WERI-Rb-1 (cell line): Measurements from ENCODE around the gene SHROOM2.
"Not testable (repeated sequence)": the region's sequence is repeated elsewhere in the genome, so short reads cannot be mapped to it uniquely, and the experiment has no call there.

Source experiments
- DNase-seq: peaks from one replicate; pipeline ENCODE4 v3.0.0-alpha.2; 2020
- H3K27ac ChIP-seq: fragments of 250-450 bp; sonication (Bioruptor Pico); 2 replicates; pipeline ENCODE4 v1.5.1; 2020; ENCODE audit warnings: mild to moderate bottlenecking, moderate library complexity
- H3K27me3 ChIP-seq: fragments of 250-450 bp; sonication (Bioruptor Pico); 2 replicates; pipeline ENCODE4 v1.5.1; 2021; ENCODE audit warnings: mild to moderate bottlenecking, low read depth, moderate library complexity; ENCODE audit not compliant: insufficient read depth, severe bottlenecking
- H3K36me3 ChIP-seq: fragments of 250-450 bp; sonication (Bioruptor Pico); 2 replicates; pipeline ENCODE4 v1.5.1; 2020; ENCODE audit warnings: mild to moderate bottlenecking, moderate library complexity
- H3K4me3 ChIP-seq: 2 replicates; pipeline ENCODE4 v1.5.1; 2011; ENCODE audit warnings: low read depth, mild to moderate bottlenecking, control low read depth, low read length
- H3K9me3 ChIP-seq: fragments of 250-450 bp; sonication (Bioruptor Pico); 2 replicates; pipeline ENCODE4 v1.5.1; 2021; ENCODE audit warnings: mild to moderate bottlenecking, moderate library complexity; ENCODE audit not compliant: severe bottlenecking
- TF ChIP-seq, protein P1 (sequence below): IDR thresholded peaks from 2 replicates; pipeline ENCODE4 v1.5.1; 2011; ENCODE audit warnings: low read depth, mild to moderate bottlenecking, control low read depth, inconsistent platforms, low read length

The SHROOM2 gene

DNA sequence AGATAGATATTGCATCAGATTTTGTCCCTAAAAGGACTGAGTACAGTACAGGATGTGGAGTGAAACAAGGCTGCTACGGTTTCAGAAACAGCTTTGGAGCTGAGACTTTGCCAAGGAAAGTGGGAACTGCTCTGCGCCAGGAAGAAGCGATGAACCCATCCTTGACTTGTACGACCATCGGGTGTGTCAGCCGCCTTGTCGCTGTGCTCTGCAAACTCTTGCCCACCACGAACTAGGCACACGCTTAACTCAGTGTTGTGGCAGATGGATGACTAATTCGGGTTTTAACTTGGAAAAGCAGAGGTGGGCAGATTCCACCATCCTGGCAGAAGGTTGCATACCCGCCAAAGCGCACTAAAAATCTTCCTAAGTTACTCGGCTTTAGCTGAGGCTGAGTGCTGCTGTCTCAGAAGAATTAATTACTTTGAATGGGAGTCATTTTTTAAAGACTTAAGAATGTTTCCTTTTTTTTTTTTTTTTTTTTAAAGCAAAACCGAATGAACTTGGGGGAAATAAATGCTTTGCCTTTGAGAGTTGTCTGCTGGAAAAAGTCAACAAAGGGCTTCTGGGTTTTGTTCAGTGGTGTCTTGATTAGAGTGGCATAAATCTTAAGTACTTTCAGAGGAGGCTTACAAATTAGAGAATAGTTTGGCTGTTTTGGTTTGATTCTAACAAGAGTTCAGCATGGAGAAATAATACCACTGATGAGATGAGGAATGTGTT lies 69.5 kb downstream of the SHROOM2 start:
- no peaks in the 10 kb centered on the region for H3K36me3 ChIP-seq
- DNase-seq, result no peak

DNA sequence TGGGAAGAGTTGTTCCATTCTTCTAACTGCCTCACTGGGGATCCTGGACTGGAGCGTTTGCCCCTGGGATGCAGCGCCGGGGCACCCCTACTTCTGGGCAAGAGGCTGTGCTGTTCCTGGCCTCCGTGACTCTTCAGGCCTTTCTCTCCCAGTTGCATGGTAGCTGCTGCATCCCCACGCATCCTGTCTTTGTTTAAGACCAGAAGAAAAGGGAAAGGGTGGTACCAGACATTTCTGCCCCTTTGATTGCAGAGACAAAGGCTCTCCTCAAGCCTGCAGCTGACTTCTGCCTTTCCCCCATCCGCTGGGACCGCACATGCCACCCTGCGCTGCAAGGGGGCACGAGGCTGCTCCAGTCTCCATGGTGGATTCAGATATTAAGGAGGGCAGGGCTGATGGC lies 70.4 kb downstream of the SHROOM2 start:
- no peak for DNase-seq
- TF ChIP-seq, protein P1, sequence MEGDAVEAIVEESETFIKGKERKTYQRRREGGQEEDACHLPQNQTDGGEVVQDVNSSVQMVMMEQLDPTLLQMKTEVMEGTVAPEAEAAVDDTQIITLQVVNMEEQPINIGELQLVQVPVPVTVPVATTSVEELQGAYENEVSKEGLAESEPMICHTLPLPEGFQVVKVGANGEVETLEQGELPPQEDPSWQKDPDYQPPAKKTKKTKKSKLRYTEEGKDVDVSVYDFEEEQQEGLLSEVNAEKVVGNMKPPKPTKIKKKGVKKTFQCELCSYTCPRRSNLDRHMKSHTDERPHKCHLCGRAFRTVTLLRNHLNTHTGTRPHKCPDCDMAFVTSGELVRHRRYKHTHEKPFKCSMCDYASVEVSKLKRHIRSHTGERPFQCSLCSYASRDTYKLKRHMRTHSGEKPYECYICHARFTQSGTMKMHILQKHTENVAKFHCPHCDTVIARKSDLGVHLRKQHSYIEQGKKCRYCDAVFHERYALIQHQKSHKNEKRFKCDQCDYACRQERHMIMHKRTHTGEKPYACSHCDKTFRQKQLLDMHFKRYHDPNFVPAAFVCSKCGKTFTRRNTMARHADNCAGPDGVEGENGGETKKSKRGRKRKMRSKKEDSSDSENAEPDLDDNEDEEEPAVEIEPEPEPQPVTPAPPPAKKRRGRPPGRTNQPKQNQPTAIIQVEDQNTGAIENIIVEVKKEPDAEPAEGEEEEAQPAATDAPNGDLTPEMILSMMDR, result no peak
- no peak overlapping the region for H3K27ac ChIP-seq
- H3K4me3 ChIP-seq, result no peak overlapping the region
- H3K27me3 ChIP-seq, result peaks cover 19% of the 10 kb centered on the region
- no peaks in the 10 kb centered on the region for H3K9me3 ChIP-seq
- no peaks in the 10 kb centered on the region for H3K36me3 ChIP-seq

More for the DNA sequence above, 69.5 kb downstream of the SHROOM2 start:
- H3K4me3 ChIP-seq, result no peak overlapping the region
- TF ChIP-seq, protein P1, result no peak
- no peaks in the 10 kb centered on the region for H3K9me3 ChIP-seq
- H3K27me3 ChIP-seq, result peaks cover 15% of the 10 kb centered on the region
- no peak overlapping the region for H3K27ac ChIP-seq

DNA sequence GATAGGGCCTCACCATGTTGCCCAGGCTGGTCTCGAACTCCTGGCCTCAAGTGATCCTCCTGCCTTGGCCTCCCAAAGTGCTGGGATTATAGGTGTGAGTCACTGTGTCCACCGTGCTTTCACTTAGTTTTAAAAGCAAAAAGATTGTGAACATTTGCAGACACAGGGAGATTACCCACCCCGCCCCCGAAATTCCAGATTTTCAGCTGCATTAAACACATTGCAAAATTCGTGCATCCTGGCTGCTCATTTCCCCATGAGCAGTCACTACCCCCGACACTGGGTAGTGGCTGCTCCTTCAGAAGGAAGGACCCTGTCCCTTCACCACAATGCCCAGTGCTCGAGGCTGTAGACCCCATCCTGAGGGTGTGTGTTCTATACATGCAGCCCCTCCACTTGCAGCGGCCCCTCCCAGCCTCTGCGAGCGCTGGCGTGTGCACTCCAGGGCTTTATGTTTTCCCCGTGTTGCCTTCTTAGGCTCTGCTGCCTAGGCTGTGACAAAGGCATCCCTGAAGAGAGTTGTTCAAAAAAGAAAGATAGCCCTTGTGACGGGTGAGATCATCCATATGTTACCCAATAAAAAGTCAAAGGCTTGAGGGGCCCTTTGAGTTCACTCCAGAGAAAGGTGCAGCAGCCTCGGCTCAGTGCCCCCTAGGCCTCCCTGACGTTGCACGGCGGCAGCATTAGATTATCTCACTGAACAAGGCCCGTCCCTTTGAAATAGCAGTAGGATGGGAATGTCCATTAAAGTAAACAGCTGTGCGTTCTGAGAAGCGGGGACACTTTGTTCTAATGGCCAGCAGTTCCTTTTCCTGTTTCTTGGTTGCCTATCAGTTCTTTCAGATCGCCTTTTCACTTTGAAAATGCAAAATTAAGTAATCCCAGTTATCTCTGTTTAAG lies 71.6 kb downstream of the SHROOM2 start:
- Histone ChIP-seq H3K27me3 (peaks cover 19% of the 10 kb centered on the region), H3K4me3 (no peak overlapping the region), H3K9me3 (no peaks in the 10 kb centered on the region), H3K27ac (no peak overlapping the region), H3K36me3 (no peaks in the 10 kb centered on the region)
- DNase-seq, result no peak
- TF ChIP-seq, protein P1, result no peak

DNA sequence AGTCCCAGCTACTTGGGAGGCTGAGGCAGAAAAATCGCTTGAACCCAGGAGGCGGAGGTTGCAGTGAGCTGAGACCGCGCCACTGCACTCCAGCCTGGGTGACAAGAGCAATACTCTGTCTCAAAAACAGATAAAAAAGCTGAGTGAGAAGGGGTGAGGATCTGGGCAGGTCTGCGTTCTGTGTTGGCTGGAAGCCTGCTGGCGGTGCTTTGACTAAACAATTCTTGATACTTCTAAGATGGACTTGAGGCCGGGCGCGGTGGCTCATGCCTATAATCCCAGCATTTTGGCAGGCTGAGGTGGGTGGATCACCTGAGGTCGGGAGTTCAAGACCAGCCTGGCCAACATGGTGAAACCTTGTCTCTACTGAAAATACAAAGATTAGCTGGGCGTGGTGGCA lies 72.5 kb downstream of the SHROOM2 start:
- not testable (repeated sequence) for H3K27ac ChIP-seq, H3K4me3 ChIP-seq, DNase-seq, H3K9me3 ChIP-seq, H3K36me3 ChIP-seq
- H3K27me3 ChIP-seq, result peaks cover 19% of the 10 kb centered on the region

DNA sequence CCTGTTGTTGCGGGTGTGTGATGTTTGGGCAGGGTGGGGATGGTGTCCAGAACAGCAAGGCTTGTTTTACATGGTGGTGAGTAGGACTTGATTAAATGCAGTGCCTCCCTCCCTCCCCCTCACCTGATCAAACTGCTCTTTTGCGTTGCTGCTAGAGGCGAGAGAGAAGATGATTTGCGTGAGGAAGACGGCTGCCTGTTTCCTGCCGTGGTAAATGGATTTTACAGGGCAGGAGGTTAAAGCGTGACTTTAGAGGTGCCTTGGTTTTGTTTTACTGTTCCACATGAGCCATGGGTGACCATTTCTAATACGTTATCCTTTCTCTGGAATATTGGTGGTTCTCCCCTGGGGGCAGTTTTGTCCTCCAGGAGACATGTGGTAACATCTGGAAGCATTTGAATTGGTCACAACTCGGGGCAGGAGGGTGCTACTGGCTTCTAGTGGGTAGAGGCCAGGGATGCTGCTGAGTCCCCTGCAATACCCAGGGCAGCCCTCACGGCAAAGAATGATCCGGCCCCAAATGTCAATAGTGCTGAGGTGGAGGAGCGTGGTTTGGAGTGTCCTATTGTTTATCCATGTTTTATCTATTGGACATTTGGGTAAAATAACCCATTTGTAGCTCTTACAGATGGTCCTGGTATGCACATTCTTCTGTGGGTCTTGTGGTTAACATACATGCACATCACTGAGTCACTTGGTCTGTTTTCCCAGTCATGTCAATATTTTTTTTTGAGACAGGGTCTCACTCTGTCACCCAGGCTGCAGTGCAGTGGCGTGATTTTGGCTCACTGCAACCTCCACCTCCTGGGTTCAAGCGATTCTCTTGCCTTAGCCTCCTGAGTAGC lies 73.7 kb downstream of the SHROOM2 start:
- no peaks in the 10 kb centered on the region for H3K36me3 ChIP-seq
- DNase-seq, result no peak
- H3K27me3 ChIP-seq, result peaks cover 20% of the 10 kb centered on the region
- no peak overlapping the region for H3K27ac ChIP-seq
- TF ChIP-seq, protein P1, result no peak
- no peaks in the 10 kb centered on the region for H3K9me3 ChIP-seq
- no peak overlapping the region for H3K4me3 ChIP-seq
